Kidney glomerular epithelial cell (primary cell): ENCODE data around the gene UBE2D3.

Experiments used
- DNase-seq: peaks from one replicate; lab custom pipeline; 2025; lab: John Stamatoyannopoulos, UW

UBE2D3 gene

GRCh38 chr4:102791318-102791835, 36.0 kb downstream of the UBE2D3 start:
- no peak for DNase-seq

- no peak for DNase-seq
Observed at GRCh38 chr4:102789317-102789717, 38.0 kb downstream of the UBE2D3 start.

GRCh38 chr4:102787944-102788343, 39.4 kb downstream of the UBE2D3 start:
- no peak for DNase-seq

DNA sequence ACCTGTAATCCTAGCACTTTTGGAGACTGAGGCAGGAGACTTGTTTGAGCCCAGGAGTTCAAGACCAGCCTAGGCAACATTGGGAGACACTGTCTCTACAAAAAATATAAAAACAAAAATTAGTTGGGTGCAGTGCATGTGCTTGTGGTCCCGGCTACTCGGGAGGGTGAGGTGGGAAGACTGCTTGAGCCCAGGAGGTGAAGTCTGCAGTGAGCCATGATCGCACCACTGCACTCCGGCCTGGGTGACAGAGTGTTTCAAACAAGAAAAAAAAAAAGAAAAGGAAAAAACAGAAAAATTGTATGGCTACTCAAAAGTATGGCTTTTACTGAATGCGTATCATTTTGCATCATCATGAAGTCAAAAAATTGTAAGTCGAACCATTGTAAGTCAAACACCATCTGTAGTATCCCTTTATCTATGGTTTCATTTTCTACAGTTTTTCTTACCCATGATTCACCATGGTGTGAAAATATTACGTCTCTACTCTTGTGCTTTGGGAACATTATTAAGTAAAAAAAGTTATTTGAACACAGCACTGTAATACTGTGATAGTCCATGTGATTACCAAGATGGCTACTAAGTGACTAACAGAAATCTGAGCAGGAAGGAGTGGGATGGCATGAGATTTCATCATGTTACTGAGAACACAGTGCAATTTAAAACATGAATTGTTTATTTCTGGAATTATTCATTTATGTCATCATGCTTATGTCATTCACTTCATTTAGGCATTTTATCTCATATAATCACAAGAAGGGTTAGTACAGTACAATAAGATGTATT, 40.1 kb downstream of the UBE2D3 start:
- no peak for DNase-seq

DNA sequence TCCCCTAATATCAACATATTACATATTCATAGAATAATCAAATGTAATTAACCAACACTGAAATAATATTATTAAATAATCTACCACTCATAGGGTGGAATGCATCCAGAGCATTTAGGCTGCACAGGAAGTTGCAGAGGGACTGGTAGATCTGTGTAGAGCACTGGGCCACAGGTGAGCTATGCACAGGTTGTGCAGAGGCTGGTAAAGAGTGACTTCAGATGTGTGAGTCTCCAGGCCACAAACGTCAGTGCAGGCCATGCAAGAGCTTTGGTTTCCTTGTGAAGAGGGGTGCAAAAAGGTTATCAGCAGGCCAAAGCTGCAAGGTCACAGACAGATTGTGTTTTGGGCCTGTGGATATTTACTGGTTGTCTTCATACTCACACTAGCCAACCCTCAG, 41.1 kb downstream of the UBE2D3 start:
- no peak for DNase-seq

GRCh38 chr4:102783006-102783405, 44.3 kb downstream of the UBE2D3 start:
- DNase-seq = no peak

- DNase-seq = no peak
Observed at GRCh38 chr4:102781570-102781969, 45.8 kb downstream of the UBE2D3 start.

GRCh38 chr4:102780476-102781144, 46.7 kb downstream of the UBE2D3 start:
- peak; percentile 76 for DNase-seq

- no peak for DNase-seq
Observed at GRCh38 chr4:102779204-102779603, 48.1 kb downstream of the UBE2D3 start.

DNA sequence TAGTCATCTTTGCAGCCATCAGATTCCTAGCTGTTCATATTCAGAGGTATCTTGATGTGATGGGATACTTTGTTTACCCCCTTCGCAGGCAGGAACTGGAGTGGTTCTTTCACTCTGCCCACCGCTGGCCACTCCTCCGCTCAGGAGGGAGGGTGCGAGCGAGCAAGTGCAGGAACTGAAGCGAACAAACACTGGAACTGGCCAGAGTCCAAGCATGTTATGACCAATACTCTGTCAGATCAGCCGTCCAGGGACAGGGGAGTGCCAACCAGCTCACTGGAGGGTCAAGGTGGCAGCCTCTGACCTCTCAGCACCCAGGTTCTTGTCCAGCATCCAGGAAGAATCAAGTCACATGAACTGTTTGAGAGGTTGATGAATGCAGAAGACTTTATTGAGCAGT, 48.6 kb downstream of the UBE2D3 start:
- DNase-seq = peak; percentile 38

DNA sequence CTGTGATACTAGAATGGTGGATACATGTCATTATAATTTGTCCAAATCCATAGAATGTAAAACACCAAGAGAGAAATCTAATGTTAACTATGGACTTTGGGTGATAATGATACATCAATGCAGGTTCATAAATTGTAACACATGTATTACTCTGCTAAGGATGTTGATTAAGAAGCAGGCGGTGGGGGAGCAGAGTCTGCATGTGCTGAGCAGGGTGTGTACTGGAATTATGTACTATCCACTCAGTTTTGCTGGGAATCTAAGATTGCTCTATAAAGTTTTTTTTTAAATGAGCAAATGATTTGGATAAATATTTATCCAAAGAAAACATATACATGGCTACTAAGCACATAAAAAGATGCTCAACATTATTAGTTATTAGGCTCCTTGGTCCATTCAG, 51.5 kb downstream of the UBE2D3 start:
- DNase-seq = no peak

DNA sequence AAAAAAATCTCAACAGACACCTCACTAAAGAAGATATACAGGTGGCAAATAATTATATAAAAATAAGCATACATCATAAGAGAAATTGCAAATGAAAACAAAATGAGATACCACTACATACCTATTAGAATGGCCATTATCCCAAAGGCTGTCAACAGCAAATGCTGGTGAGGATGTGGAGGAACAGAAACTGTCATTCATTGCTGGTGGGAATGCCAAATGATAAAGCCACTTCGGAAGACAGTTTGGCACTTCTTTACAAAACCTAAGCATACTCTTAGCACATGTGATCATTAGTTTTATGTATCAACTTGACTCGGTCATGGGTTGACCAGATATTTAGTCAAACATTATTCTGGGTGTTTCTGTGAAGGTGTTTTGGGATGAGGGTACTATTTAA, 53.1 kb downstream of the UBE2D3 start:
- DNase-seq = no peak

DNA sequence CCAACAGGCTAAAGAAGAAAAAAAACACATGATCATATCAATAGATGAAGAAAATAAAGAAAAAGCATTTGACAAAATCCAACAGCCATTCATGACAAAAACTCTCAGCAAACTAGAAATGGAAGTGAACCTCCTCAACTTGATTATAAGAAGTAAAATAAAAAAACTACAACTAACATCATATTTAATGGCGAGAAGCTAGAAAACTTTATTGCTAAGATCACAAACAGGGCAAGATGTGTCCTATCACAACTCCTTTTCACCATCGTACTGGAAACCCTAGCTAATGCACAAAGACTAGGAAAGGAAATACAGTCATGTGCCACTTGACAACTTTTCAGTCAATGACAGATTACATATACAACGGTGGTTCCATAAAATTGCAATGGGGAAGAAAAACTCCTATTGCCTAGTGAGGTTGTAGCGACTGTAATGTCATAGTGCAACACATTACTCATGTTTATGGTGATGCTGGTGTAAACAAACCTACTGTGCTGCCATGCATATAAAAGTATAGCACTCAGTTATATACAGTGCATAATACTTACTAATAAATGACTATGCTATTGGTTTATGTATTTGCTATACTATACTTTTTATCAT, 54.5 kb downstream of the UBE2D3 start:
- DNase-seq = no peak

DNA sequence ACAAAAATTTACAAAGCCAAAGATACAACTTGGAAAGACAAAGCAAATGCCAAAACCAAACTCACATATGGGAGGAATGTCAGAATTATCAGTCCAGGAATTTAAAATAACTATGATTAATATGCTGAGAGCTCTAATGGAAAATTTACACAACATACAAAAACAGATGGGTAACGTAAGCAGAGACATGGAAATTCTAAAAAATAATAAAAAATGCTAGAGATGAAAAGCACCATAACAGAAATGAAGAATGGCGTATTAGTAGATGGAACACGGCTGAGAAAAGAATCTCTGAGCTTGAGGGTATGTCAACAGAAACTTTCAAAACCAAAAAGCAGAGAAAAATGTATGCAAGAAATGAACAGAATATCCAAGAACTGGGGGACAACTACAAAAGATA, 62.5 kb downstream of the UBE2D3 start:
- DNase-seq = no peak

DNA sequence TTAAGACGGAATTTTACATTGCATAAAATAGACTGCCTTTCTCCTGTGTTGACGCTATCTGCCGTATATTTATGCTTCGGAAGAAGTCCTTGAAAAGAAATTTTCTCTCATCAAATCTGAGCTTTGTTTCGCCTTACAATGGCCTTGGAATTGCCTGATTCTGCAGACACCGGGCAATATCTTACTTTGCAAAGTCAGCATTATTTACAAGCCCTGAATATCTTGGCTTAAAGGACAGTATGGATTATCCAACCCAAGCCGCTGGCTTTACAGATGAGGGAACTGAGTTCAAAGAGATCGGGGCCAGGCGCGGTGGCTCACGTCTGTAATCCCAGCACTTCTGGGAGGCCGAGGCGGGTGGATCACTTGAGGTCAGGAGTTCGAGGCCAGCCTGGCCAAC, 65.4 kb downstream of the UBE2D3 start:
- DNase-seq = no peak

- no peak for DNase-seq
Observed at GRCh38 chr4:102761296-102761701, 66.1 kb downstream of the UBE2D3 start.

GRCh38 chr4:102760645-102761295, 66.6 kb downstream of the UBE2D3 start, which contains the start of gene MANBA:
MANBA (minus strand) TSS chr4:102760968; CDS start chr4:102760894, 74 bp downstream.
- peak; percentile 41 for DNase-seq

DNA sequence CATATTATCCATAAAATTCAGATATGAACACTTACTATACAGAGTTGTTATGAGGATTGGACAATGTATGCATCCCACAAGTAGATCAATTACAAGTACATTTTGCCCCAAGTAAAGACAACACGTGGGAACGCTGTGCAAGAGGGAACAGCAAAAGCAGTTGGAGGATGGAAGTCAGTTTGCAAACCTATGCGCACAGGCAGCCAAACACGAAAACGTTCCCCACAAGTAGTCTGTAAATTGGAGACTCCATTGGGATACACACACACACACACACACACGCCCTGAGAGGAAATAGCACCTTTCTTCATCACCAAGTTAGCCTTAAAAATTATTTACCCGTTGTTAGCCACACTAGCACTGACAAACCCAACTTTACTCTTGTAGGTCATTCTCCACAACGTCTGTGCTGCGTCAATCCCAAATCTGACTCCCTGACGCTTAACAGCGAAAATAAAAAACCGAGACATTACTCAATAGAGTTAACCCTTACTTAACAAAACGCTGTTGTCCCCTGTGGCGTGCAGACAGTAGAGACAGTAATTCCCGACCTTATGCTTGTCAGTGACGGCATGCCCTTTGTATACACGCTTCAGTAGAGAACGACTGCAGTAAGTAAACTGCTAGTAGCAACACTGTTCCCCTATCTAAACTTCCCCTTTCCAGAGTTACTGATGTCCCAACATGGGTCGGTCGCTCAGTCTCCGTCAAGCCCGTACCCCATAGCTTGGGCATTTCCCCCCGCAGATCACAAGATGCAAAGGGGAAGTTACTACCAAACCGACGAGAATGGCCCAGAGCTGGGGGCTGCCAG, 67.3 kb downstream of the UBE2D3 start:
- peak; percentile 18 for DNase-seq

DNA sequence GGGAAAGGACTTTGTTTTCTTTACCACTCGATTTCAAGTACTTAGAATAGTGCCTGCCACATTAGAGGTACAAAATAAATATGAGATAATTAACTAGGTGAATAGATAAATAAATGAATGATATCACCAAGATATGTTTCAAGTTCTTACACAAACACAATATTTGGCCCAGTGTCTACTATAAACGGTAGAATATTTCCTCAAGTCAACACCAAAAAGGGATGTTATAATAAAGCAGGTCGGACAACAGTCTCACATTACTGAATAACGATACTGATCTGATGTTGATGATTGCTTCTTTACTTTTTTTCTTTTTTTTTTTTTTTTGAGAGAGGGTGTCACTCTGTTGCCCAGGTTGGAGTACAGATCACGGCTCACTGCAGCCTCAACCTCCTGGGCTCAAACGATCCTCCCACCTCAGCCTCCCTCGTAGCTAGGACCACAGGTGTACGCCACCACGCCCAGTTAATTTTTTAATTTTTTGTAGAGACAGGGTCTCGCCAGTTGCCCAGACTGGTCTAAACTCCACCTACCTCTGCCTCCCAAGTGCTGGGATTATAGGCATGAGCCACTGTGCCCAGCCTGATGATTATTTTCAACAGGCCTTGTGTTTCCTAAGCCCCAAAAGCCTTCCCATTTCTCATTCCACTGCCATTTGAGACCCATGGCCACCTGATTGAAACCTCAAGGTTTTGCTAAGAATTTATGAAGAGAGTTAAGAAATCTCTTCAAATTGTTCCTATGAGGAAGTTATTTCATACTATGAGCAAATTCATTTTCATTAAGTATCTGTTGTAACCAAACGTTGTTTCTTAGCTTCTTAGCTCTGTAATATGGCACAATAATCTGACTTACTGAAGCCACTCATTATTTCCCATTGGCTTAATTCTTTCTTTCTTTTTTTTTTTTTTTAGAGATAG, 68.8 kb downstream of the UBE2D3 start:
- no peak for DNase-seq

DNA sequence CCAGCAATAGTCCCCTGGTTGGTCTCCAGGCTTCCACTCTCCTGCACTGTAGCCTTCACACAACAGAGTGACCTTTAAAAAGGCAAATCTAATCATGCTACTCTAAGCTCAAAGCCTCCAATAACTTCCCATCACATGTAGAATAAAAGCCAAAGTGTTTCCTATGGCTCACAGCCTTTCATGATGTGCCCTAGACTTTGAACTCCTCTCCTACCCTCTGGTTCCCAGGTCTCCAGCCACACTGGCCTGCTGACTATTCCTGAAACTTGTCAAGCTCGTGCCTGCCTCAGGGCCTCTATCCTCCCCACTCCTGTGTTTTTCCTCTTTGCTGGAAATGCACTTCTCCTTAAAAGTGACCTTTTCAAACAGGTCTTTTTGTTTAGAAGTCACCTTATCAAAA, 69.7 kb downstream of the UBE2D3 start:
- no peak for DNase-seq
